Neuronal stem cell (in vitro differentiated cells): ENCODE data around the gene TRAF3.
"Not testable (repeated sequence)": the region's sequence is repeated elsewhere in the genome, so short reads cannot be mapped to it uniquely, and the experiment has no call there.

Experiments
- DNase-seq: peaks from one replicate; pipeline ENCODE4 v3.0.0-alpha.2; 2013; ENCODE audit warnings: low spot score
- H2AFZ ChIP-seq: one replicate; pipeline ENCODE4 v1.6.1; 2013; ENCODE audit warnings: mild to moderate bottlenecking, low read length, inconsistent platforms
- H2AK5ac ChIP-seq: 2 replicates; pipeline ENCODE4 v1.6.1; 2013; ENCODE audit warnings: low read depth, mild to moderate bottlenecking, inconsistent platforms, low read length, moderate library complexity, mixed read lengths
- H2BK120ac ChIP-seq: 2 replicates; pipeline ENCODE4 v1.6.1; 2013; ENCODE audit warnings: low read depth, mild to moderate bottlenecking, inconsistent platforms, low read length, moderate library complexity, mixed read lengths
- H2BK12ac ChIP-seq: one replicate; pipeline ENCODE4 v1.6.1; 2013; ENCODE audit warnings: low read length, inconsistent platforms
- H2BK15ac ChIP-seq: 2 replicates; pipeline ENCODE4 v1.6.1; 2013; ENCODE audit warnings: mild to moderate bottlenecking, low read length, inconsistent platforms, mixed read lengths
- H2BK5ac ChIP-seq: one replicate; pipeline ENCODE4 v1.6.1; 2013; ENCODE audit warnings: inconsistent platforms, mild to moderate bottlenecking, low read length, moderate library complexity
- H3K14ac ChIP-seq: one replicate; pipeline ENCODE4 v1.6.1; 2013; ENCODE audit warnings: low read length, inconsistent platforms
- H3K18ac ChIP-seq: 2 replicates; pipeline ENCODE4 v1.6.1; 2013; ENCODE audit warnings: low read length, inconsistent platforms
- H3K23ac ChIP-seq: 2 replicates; pipeline ENCODE4 v1.6.1; 2013; ENCODE audit warnings: low read depth, mild to moderate bottlenecking, mixed read lengths, low read length, inconsistent platforms; ENCODE audit not compliant: poor library complexity
- H3K27ac ChIP-seq: replicated peaks from 3 replicates; pipeline ENCODE4 v1.5.1; 2013; ENCODE audit warnings: low read length, inconsistent platforms
- H3K27me3 ChIP-seq, 3 experiments: 2 replicates each; pipeline ENCODE4 v1.6.1; 2013; ENCODE audit warnings: low read length in 3 of 3, mild to moderate bottlenecking in 2 of 3, inconsistent platforms in 1 of 3, low read depth in 1 of 3, mixed read lengths in 1 of 3, moderate library complexity in 1 of 3; ENCODE audit not compliant: control insufficient read depth in 3 of 3, insufficient read depth in 3 of 3
- H3K36me3 ChIP-seq, 2 donors: replicated peaks in 1 of 2; 2 replicates each; pipeline ENCODE4 v1.6.1; 2013; ENCODE audit warnings: low read length in 2 of 2; ENCODE audit not compliant: control insufficient read depth in 2 of 2, insufficient read depth in 2 of 2
- H3K4ac ChIP-seq: 2 replicates; pipeline ENCODE4 v1.6.1; 2013; ENCODE audit warnings: inconsistent platforms, mild to moderate bottlenecking, low read length, moderate library complexity
- H3K4me1 ChIP-seq, 2 donors: 1 replicate in 1 of 2; 2 replicates in 1 of 2; pipeline ENCODE4 v1.6.1; 2013; ENCODE audit warnings: low read length in 2 of 2, low read depth in 1 of 2; ENCODE audit not compliant: control insufficient read depth in 2 of 2, insufficient read depth in 1 of 2
- H3K4me2 ChIP-seq: one replicate; pipeline ENCODE4 v1.6.1; 2013; ENCODE audit warnings: mild to moderate bottlenecking, low read length, inconsistent platforms; ENCODE audit not compliant: insufficient read depth, poor library complexity, severe bottlenecking
- H3K4me3 ChIP-seq, 2 donors: 2 replicates each; pipeline ENCODE4 v1.5.1; 2013; ENCODE audit warnings: low read length in 2 of 2, mild to moderate bottlenecking in 2 of 2, inconsistent platforms in 1 of 2, moderate library complexity in 1 of 2
- H3K79me1 ChIP-seq: one replicate; pipeline ENCODE4 v1.6.1; 2013; ENCODE audit warnings: low read depth, mild to moderate bottlenecking, inconsistent platforms, low read length, moderate library complexity
- H3K9ac ChIP-seq: one replicate; pipeline ENCODE4 v1.6.1; 2013; ENCODE audit warnings: mild to moderate bottlenecking, low read depth, low read length, inconsistent platforms; ENCODE audit not compliant: poor library complexity
- H3K9me3 ChIP-seq, 2 donors: replicated peaks in 1 of 2; 2 replicates each; pipeline versions ENCODE3 to v1.6.1; 2013; ENCODE audit warnings: low read length in 2 of 2, mild to moderate bottlenecking in 2 of 2, inconsistent platforms in 1 of 2, low read depth in 1 of 2, mixed read lengths in 1 of 2, moderate library complexity in 1 of 2; ENCODE audit not compliant: control insufficient read depth in 2 of 2, insufficient read depth in 1 of 2
- H4K8ac ChIP-seq: one replicate; pipeline ENCODE4 v1.6.1; 2013; ENCODE audit warnings: low read depth, mild to moderate bottlenecking, inconsistent platforms, low read length, moderate library complexity
- H4K91ac ChIP-seq: one replicate; pipeline ENCODE4 v1.6.1; 2013; ENCODE audit warnings: low read length, low read depth, mild to moderate bottlenecking, inconsistent platforms; ENCODE audit not compliant: poor library complexity
- WGBS, 2 donors: extraction: QIAGEN DNeasy Blood & Tissue Kit; methylation state at CpG; one replicate each; pipeline ENCODE4 v1.1.7; 2013; ENCODE audit warnings: missing lambda C conversion rate in 2 of 2, mixed read lengths in 1 of 2; ENCODE audit not compliant: insufficient read length in 2 of 2, insufficient replicate concordance in 1 of 2; ENCODE audit errors: extremely low coverage in 2 of 2; 5-methylcytosine and 5-hydroxymethylcytosine counted together

TRAF3 gene

GRCh38 chr14:102875652-102876051 is 98.4 kb downstream of the TRAF3 start:
- Histone ChIP-seq H2AFZ (no peak overlapping the region), H3K18ac (no peak overlapping the region), H3K27ac (no peak overlapping the region), H2BK12ac (no peak overlapping the region), H3K36me3 (peaks cover 18 to 68% of the 10 kb centered on the region in 2 donors), H3K27me3 (no peaks in the 10 kb centered on the region), H2BK5ac (no peak overlapping the region), H3K14ac (no peak overlapping the region), H3K4ac (no peak overlapping the region), H3K23ac (no peak overlapping the region), H2BK120ac (no peak overlapping the region), H4K8ac (no peak overlapping the region), H3K9me3 (no peaks in the 10 kb centered on the region), H3K4me2 (no peak overlapping the region), H3K79me1 (no peaks in the 10 kb centered on the region), H3K4me1 (no peaks in the 10 kb centered on the region), H2BK15ac (no peak overlapping the region), H3K4me3 (no peak overlapping the region), H4K91ac (no peak overlapping the region), H2AK5ac (no peak overlapping the region), H3K9ac (no peak overlapping the region)
- no peak for DNase-seq
- no CpG with 5 or more reads among the region's 2 CpGs for WGBS, 2 donors

- H3K79me1 ChIP-seq, H2BK15ac ChIP-seq, H3K18ac ChIP-seq, H2BK120ac ChIP-seq, H3K23ac ChIP-seq, H3K4ac ChIP-seq, H3K4me3 ChIP-seq, H3K9ac ChIP-seq, H4K91ac ChIP-seq, H2AK5ac ChIP-seq, H2BK5ac ChIP-seq, DNase-seq, H4K8ac ChIP-seq, H3K4me1 ChIP-seq, H3K27ac ChIP-seq, H3K27me3 ChIP-seq, H3K4me2 ChIP-seq, H3K9me3 ChIP-seq, H2AFZ ChIP-seq, H3K14ac ChIP-seq, H2BK12ac ChIP-seq: not testable (repeated sequence)
- WGBS, 2 donors = no CpG with 5 or more reads among the region's 10 CpGs
- peaks cover 11 to 52% of the 10 kb centered on the region in 2 donors for H3K36me3 ChIP-seq
These were observed 100.3 kb downstream of the TRAF3 start for GRCh38 chr14:102877511-102877910.

DNA sequence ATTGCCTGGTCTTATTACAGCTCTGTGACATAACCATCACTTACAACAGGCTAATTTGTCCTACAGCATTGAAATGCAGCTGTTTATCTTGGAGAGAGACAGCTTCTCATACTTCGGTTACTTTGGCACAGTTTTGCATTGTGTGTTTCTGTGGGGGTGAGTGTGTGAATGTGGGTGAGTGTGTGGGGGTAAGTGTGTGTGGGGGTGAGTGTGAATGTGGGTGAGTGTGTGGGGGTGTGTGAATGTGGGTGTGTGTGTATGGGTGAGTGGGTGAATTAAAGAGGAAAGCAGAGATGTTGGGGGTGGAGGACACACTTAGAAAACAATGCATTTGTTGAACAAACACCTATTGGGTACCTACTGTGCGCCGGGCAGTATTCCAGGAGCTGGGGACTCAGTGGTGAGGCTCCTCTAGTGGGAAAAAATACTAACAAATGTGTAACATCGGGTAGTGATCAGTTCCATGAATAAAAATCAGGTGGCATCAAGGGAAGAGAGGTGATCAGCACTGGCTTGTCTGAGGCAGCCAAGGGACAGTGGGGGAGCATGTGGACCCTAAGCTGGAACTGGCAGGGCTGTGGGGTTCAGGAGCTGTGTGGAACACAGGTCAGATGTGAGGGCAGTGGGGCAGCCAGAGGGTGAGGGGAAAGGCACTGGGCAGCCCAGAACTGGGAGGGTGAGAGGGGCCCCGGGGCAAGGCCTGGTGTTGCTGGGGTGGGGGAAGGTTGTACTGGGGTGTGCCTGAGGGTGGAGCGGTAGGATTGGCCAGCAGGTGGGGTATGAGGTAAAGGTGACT is 101.1 kb downstream of the TRAF3 start:
- peak overlapping the region; percentile 92 for H3K23ac ChIP-seq
- no peak overlapping the region for H2BK120ac ChIP-seq
- no peak overlapping the region for H3K27ac ChIP-seq
- no CpG with 5 or more reads among the region's 6 CpGs for whole genome bisulfite sequencing, 2 donors
- H3K18ac ChIP-seq = peak overlapping the region; percentile 46
- no peak overlapping the region for H2BK5ac ChIP-seq
- H2AK5ac ChIP-seq = no peak overlapping the region
- no peaks in the 10 kb centered on the region for H3K79me1 ChIP-seq
- no peak overlapping the region for H2AFZ ChIP-seq
- H3K4me3 ChIP-seq = no peak overlapping the region
- no peaks in the 10 kb centered on the region for H3K9me3 ChIP-seq
- no peaks in the 10 kb centered on the region for H3K4me1 ChIP-seq
- no peak overlapping the region for H4K91ac ChIP-seq
- H2BK12ac ChIP-seq = no peak overlapping the region
- H3K4ac ChIP-seq = no peak overlapping the region
- no peak for DNase-seq
- peaks cover 9 to 46% of the 10 kb centered on the region in 2 donors for H3K36me3 ChIP-seq
- no peak overlapping the region for H3K4me2 ChIP-seq
- peak overlapping the region; percentile 35 for H3K9ac ChIP-seq
- H2BK15ac ChIP-seq = no peak overlapping the region
- H3K14ac ChIP-seq = no peak overlapping the region
- no peak overlapping the region for H4K8ac ChIP-seq
- H3K27me3 ChIP-seq = no peaks in the 10 kb centered on the region

- Histone ChIP-seq H3K4ac (no peak overlapping the region), H3K79me1 (no peaks in the 10 kb centered on the region), H2BK5ac (no peak overlapping the region), H3K27ac (no peak overlapping the region), H3K9me3 (no peaks in the 10 kb centered on the region), H2BK12ac (no peak overlapping the region), H4K8ac (no peak overlapping the region), H2AK5ac (no peak overlapping the region), H2BK15ac (no peak overlapping the region), H3K36me3 (peaks cover 9 to 46% of the 10 kb centered on the region in 2 donors), H2AFZ (no peak overlapping the region), H4K91ac (no peak overlapping the region), H3K14ac (no peak overlapping the region), H3K27me3 (no peaks in the 10 kb centered on the region), H3K9ac (peak overlapping the region; percentile 35), H3K4me2 (no peak overlapping the region), H2BK120ac (no peak overlapping the region), H3K4me3 (no peak overlapping the region), H3K23ac (peak overlapping the region; percentile 92), H3K18ac (peak overlapping the region; percentile 46), H3K4me1 (no peaks in the 10 kb centered on the region)
- no CpG with 5 or more reads among the region's 6 CpGs for WGBS, 2 donors
- no peak for DNase-seq
These were observed 101.8 kb downstream of the TRAF3 start for GRCh38 chr14:102878970-102879460.
